DOHH2 (cell line): Measurements from ENCODE around the gene DRD2.

Source experiments
- EZH2phosphoT487 ChIP-seq: fragments of 200-600 bp; sonication (generic); IDR thresholded peaks from 2 replicates; pipeline ENCODE4 v1.6.1; 2017; ENCODE audit warnings: borderline replicate concordance, mild to moderate bottlenecking, antibody characterized with exemption, low read length, moderate library complexity, mixed read lengths
- TF ChIP-seq, protein P1 (sequence below): fragments of 200-600 bp; sonication (generic); IDR thresholded peaks from one replicate; pipeline ENCODE4 v1.5.1; 2014; ENCODE audit warnings: antibody characterized with exemption, mild to moderate bottlenecking, low read depth, low read length; ENCODE audit not compliant: poor library complexity, severe bottlenecking

DNA sequence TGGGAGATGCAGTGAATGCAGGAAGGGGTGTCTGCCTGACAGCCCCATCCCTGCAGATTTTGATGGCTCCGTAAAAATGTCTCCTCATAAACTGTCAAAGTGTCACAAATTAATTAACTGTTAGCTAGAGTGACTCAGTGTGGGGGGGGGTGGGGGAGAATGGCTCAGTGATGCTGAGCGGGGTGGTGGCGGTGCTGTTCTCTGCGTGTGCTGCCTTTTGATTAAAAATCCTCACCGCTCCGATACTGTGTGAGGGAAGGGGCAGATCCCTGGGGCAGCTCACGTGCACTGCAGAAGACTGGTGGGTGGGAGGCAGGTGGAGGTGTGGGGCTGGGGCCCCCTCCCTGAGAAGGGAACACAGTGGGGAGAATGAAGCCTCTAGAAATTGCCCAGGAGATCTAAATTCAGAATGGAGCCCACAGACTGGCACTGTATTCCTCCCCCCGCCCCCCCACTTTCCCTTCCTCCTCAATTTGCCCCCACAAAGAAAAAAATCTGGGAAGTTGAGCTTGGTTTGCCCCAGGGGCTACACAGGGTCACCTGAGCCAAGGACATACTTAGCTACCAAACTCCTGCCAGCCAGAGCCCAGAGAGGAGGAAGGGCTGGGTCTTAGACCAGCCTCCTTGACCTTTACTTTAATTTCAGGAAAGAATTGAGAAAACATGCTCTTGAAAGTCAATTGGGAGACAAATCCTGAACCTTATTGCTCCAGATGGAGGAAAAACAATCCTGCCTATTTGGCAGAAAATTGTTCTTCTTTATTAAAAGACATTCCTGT, 39.8 kb downstream of the DRD2 start:
- TF ChIP-seq, protein P1, sequence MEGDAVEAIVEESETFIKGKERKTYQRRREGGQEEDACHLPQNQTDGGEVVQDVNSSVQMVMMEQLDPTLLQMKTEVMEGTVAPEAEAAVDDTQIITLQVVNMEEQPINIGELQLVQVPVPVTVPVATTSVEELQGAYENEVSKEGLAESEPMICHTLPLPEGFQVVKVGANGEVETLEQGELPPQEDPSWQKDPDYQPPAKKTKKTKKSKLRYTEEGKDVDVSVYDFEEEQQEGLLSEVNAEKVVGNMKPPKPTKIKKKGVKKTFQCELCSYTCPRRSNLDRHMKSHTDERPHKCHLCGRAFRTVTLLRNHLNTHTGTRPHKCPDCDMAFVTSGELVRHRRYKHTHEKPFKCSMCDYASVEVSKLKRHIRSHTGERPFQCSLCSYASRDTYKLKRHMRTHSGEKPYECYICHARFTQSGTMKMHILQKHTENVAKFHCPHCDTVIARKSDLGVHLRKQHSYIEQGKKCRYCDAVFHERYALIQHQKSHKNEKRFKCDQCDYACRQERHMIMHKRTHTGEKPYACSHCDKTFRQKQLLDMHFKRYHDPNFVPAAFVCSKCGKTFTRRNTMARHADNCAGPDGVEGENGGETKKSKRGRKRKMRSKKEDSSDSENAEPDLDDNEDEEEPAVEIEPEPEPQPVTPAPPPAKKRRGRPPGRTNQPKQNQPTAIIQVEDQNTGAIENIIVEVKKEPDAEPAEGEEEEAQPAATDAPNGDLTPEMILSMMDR = no peak
- no peak for TF ChIP-seq EZH2phosphoT487
